Measurements from ENCODE around the gene SENP1.

DNA sequence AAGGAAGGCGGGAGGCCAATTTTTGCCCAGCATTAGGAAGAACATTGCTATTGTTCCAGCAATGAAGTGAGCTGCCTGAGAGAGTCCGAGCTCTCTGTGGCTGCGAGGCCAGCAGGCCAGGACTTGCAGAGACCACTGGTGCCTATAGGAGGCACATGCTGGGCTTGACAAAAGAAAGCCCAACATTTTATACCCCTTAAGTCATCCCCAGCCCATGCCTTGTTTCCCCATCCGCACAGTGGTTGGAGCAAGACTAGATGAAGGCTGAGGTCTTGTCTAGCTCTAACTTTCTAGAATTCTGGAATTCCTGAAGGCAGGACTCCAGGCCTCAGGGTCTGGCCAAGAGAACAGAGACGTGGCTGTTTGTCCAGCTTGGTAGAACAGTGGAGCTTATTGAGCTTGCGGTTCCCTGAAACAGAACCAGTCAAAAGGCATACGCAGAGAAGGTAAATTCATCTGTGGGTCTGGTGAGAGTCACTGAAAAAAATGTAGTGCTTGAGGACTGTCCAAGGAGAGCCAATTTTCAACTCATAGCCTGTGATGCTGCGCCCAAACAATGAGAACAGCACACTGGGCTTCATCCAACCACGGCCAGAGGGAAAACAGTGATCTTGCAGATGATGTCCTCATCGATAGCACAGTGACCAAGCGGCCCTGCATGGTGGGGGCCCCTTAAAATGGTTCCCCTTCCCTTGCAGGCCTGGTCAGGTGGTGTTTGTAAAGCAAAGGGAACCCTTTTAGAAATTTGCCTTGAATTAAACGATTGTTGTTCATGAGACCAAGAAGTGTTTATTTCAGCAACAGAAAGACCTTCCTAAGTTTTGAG lies 74.5 kb downstream of the SENP1 start:
- TF ChIP-seq, protein P1, sequence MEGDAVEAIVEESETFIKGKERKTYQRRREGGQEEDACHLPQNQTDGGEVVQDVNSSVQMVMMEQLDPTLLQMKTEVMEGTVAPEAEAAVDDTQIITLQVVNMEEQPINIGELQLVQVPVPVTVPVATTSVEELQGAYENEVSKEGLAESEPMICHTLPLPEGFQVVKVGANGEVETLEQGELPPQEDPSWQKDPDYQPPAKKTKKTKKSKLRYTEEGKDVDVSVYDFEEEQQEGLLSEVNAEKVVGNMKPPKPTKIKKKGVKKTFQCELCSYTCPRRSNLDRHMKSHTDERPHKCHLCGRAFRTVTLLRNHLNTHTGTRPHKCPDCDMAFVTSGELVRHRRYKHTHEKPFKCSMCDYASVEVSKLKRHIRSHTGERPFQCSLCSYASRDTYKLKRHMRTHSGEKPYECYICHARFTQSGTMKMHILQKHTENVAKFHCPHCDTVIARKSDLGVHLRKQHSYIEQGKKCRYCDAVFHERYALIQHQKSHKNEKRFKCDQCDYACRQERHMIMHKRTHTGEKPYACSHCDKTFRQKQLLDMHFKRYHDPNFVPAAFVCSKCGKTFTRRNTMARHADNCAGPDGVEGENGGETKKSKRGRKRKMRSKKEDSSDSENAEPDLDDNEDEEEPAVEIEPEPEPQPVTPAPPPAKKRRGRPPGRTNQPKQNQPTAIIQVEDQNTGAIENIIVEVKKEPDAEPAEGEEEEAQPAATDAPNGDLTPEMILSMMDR (conservative IDR thresholded peaks at IDR 0.05; ENCODE audit: low read length), result peak; percentile 19; the same call in 1 of the 2 replicates
- no peak for TF ChIP-seq EZH2phosphoT487 (IDR thresholded peaks at IDR 0.05; ENCODE audit: borderline replicate concordance)

Data from Loucy (cell line).